Keratinocyte (primary cell): ENCODE data around the gene PDZD2. TPM values are rescaled to one million over a fixed set of nuclear protein-coding genes. Genes with fewer than 3 reads are reported as not detected.

Source experiments
- DNase-seq: peaks from one replicate; pipeline ENCODE4 v3.0.0-alpha.2; 2011; ENCODE audit warnings: low read depth, missing footprints, low spot score
- FAIRE-seq: peaks from 2 replicates; lab custom pipeline; 2011; peaks lifted over from hg19 to GRCh38; lab: Jason Lieb, UNC
- H2AFZ ChIP-seq: 2 replicates; pipeline ENCODE4 v1.6.0; 2012; ENCODE audit warnings: low read length, control low read depth, inconsistent platforms; ENCODE audit not compliant: control insufficient read depth
- H3K27ac ChIP-seq: 2 replicates; pipeline ENCODE4 v1.5.1; 2011; ENCODE audit warnings: low read length; ENCODE audit not compliant: control insufficient read depth, insufficient read depth
- H3K27me3 ChIP-seq: 3 replicates; pipeline ENCODE4 v1.6.0; 2011; ENCODE audit warnings: low read length; ENCODE audit not compliant: control insufficient read depth, insufficient read depth; ENCODE audit errors: extremely low read depth
- H3K36me3 ChIP-seq, 2 experiments: 2 replicates in 1 of 2; 3 replicates in 1 of 2; pipeline ENCODE4 v1.5.1; 2011; ENCODE audit warnings: low read length in 2 of 2, mild to moderate bottlenecking in 1 of 2; ENCODE audit not compliant: control insufficient read depth in 2 of 2, insufficient read depth in 2 of 2; ENCODE audit errors: extremely low read depth in 1 of 2
- H3K4me1 ChIP-seq: 3 replicates; pipeline ENCODE4 v1.5.1; 2011; ENCODE audit warnings: low read length; ENCODE audit not compliant: control insufficient read depth, insufficient read depth; ENCODE audit errors: extremely low read depth
- H3K4me2 ChIP-seq: 3 replicates; pipeline ENCODE4 v1.6.0; 2011; ENCODE audit warnings: low read depth, low read length; ENCODE audit not compliant: control insufficient read depth, insufficient read depth; ENCODE audit errors: extremely low read depth
- H3K4me3 ChIP-seq, 3 experiments: fragments of 200-600 bp in 1 of 3; sonication (generic) in 1 of 3; 2 replicates in 2 of 3; 3 replicates in 1 of 3; pipeline ENCODE4 v1.5.1; 2011 to 2016; ENCODE audit warnings: low read length in 3 of 3, mild to moderate bottlenecking in 3 of 3, control low read depth in 2 of 3, inconsistent platforms in 1 of 3, low read depth in 1 of 3, mixed read lengths in 1 of 3, mixed run types in 1 of 3, moderate library complexity in 1 of 3; ENCODE audit not compliant: control insufficient read depth in 2 of 3, insufficient read depth in 2 of 3; ENCODE audit errors: extremely low read depth in 1 of 3
- H3K79me2 ChIP-seq: 2 replicates; pipeline ENCODE4 v1.6.0; 2012; ENCODE audit warnings: low read length; ENCODE audit not compliant: control insufficient read depth, insufficient read depth
- H3K9ac ChIP-seq: 3 replicates; pipeline ENCODE4 v1.6.0; 2011; ENCODE audit warnings: low read length; ENCODE audit not compliant: control insufficient read depth, insufficient read depth; ENCODE audit errors: extremely low read depth
- H3K9me1 ChIP-seq: 3 replicates; pipeline ENCODE4 v1.6.0; 2011; ENCODE audit warnings: low read length; ENCODE audit not compliant: control insufficient read depth, insufficient read depth; ENCODE audit errors: extremely low read depth
- H3K9me3 ChIP-seq: 2 replicates; pipeline ENCODE4 v1.5.1; 2012; ENCODE audit warnings: low read depth, low read length; ENCODE audit not compliant: control insufficient read depth
- H4K20me1 ChIP-seq: 3 replicates; pipeline ENCODE4 v1.6.0; 2011; ENCODE audit warnings: low read length; ENCODE audit not compliant: control insufficient read depth, insufficient read depth; ENCODE audit errors: extremely low read depth
- EZH2 ChIP-seq: IDR thresholded peaks from one replicate; pipeline ENCODE4 v1.6.1; 2012; ENCODE audit warnings: inconsistent platforms, mild to moderate bottlenecking, low read length, moderate library complexity
- dilution Hi-C: fragments of 300-500 bp; cut with MboI; formaldehyde crosslinking; loops from one replicate; pipeline ENCODE4 v1.7.0; 2020; ENCODE audit warnings: low sequenced_read_pairs; ENCODE audit not compliant: extremely low pct_ligation_motif_present
- polyA plus RNA-seq, 5 experiments: library from polyadenylated mRNA; depleted of rRNA in 3 of 5; stranded (reverse) in 3 of 5; stranded (forward) in 1 of 5; unstranded in 1 of 5; fragments of >200 nt; gene quantifications; 1 replicate in 1 of 5; 2 replicates in 3 of 5; 3 replicates in 1 of 5; pipeline versions ENCODE4 v1.2.1 to v1.2.3, GENCODE V29; 2011 to 2012; ENCODE audit warnings: missing spikeins in 2 of 5, low read depth in 1 of 5, low replicate concordance in 1 of 5
- TF ChIP-seq, protein P1 (sequence below), 3 experiments: IDR thresholded peaks in 1 of 3; conservative IDR thresholded peaks in 1 of 3; optimal IDR thresholded peaks in 1 of 3; 2 replicates in 2 of 3; 3 replicates in 1 of 3; pipeline versions ENCODE3 to v1.5.1; 2011; ENCODE audit warnings: low read length in 3 of 3, mild to moderate bottlenecking in 3 of 3, moderate library complexity in 2 of 3, control low read depth in 1 of 3, inconsistent platforms in 1 of 3; ENCODE audit not compliant: insufficient read depth in 2 of 3; ENCODE audit errors: extremely low read depth in 1 of 3

Gene PDZD2
- polyA plus RNA-seq, 1 donor (not counting 4 experiments of a cell fraction or from before 2014, with no cell fraction given), result 7.3 TPM

DNA sequence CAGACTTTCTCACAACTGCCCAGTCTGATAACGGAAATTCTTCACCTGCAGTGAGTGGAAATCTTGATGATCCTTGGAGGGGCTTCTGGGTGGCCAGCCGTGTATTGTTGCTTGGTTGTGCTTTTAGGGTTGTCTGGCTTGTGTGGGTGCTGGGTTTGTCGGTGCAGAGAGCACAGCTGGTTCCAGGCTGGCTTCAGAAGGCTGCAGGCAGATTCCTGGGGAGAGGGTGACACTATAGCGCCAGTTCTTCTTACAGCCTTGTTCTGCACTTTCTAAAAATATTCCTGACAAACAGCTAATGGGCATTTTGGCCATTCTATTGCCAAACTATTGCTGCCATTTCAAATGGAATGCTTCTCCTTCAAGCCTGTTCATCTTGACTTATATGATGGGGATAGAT lies 99.3 kb downstream of the PDZD2 start:
- DNase-seq (no peak), FAIRE-seq (no peak)
- Histone ChIP-seq H3K27me3 (no peaks in the 10 kb centered on the region), H3K4me3 (no peak overlapping the region), H3K4me2 (no peak overlapping the region), H3K9me3 (no peaks in the 10 kb centered on the region), H3K9me1 (no peaks in the 10 kb centered on the region), H3K79me2 (no peaks in the 10 kb centered on the region), H3K27ac (no peak overlapping the region), H3K36me3 (no peaks in the 10 kb centered on the region), H2AFZ (no peak overlapping the region), H4K20me1 (no peaks in the 10 kb centered on the region), H3K9ac (no peak overlapping the region), H3K4me1 (no peaks in the 10 kb centered on the region)
- TF ChIP-seq EZH2, result no peak
- TF ChIP-seq, protein P1, sequence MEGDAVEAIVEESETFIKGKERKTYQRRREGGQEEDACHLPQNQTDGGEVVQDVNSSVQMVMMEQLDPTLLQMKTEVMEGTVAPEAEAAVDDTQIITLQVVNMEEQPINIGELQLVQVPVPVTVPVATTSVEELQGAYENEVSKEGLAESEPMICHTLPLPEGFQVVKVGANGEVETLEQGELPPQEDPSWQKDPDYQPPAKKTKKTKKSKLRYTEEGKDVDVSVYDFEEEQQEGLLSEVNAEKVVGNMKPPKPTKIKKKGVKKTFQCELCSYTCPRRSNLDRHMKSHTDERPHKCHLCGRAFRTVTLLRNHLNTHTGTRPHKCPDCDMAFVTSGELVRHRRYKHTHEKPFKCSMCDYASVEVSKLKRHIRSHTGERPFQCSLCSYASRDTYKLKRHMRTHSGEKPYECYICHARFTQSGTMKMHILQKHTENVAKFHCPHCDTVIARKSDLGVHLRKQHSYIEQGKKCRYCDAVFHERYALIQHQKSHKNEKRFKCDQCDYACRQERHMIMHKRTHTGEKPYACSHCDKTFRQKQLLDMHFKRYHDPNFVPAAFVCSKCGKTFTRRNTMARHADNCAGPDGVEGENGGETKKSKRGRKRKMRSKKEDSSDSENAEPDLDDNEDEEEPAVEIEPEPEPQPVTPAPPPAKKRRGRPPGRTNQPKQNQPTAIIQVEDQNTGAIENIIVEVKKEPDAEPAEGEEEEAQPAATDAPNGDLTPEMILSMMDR (optimal IDR thresholded peaks at IDR 0.05 in 1 of 3, IDR thresholded peaks at IDR 0.05 in 1 of 3, conservative IDR thresholded peaks at IDR 0.05 in 1 of 3; ENCODE audit: extremely low read depth in 1 of 3, insufficient read depth in 2 of 3, low read length in 3 of 3), result no peak
- dilution Hi-C loops, result no loop called here

DNA sequence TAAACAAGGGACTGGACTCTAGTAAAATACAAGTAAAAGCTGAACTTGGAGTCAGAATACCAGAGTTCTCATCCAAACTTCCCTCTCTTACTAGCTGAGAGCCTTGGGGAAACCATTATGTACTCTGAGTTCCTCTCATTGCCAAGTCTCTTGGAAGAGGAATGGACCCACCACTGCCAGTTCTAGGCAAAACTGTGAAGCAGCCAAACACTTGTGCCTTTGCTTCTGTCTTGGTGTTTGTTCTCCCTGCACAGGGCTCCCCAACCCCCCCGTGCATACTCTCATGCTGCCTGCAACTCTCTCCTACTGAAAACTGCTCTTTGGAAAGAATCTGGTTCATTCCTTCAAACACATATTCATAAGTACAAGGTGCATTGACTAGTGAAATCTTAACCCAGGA lies 102.6 kb downstream of the PDZD2 start:
- Histone ChIP-seq H4K20me1 (no peaks in the 10 kb centered on the region), H3K4me2 (no peak overlapping the region), H2AFZ (no peak overlapping the region), H3K27ac (no peak overlapping the region), H3K36me3 (no peaks in the 10 kb centered on the region), H3K27me3 (no peaks in the 10 kb centered on the region), H3K9ac (no peak overlapping the region), H3K9me1 (no peaks in the 10 kb centered on the region), H3K4me3 (no peak overlapping the region), H3K4me1 (no peaks in the 10 kb centered on the region), H3K79me2 (no peaks in the 10 kb centered on the region), H3K9me3 (no peaks in the 10 kb centered on the region)
- dilution Hi-C loops, result no loop called here
- FAIRE-seq, result no peak
- TF ChIP-seq EZH2, result no peak
- TF ChIP-seq, protein P1 (optimal IDR thresholded peaks at IDR 0.05 in 1 of 3, IDR thresholded peaks at IDR 0.05 in 1 of 3, conservative IDR thresholded peaks at IDR 0.05 in 1 of 3; ENCODE audit: extremely low read depth in 1 of 3, insufficient read depth in 2 of 3, low read length in 3 of 3), result no peak
- no peak for DNase-seq
